HG02610 (cell line): ENCODE results near the gene TLK2.
"Not testable (repeated sequence)": the region's sequence is repeated elsewhere in the genome, so short reads cannot be mapped to it uniquely, and the experiment has no call there.

Source experiments
- ATAC-seq: cut with Tn5 transposase; IDR thresholded peaks from one replicate; pipeline ENCODE4 v1.9.1; 2021; ENCODE audit warnings: mild to moderate bottlenecking, moderate library complexity; ENCODE audit not compliant: unreplicated experiment

Gene TLK2

GRCh38 chr17:62482553-62482952 is 3.9 kb downstream of the TLK2 start:
- not testable (repeated sequence) for ATAC-seq

DNA sequence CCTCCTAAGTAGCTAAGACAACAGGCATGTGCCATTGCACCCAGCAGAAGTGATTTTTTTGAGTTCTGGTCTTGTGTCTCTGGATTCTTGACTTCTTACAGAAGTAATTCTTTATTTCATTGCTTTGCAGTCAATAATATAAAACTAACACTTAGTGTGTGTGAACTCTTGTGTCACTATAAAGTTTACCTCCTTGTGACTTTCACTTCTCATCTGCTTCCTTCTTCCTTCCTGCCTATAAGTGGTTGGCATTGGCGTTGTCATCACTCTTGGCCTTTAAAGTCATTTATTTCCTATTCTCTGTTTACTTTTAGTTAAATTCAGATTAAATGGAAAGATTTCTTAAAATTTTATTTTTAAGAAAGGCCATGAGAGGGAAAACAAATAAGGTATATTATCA is 12.4 kb downstream of the TLK2 start:
- ATAC-seq: not testable (repeated sequence)

DNA sequence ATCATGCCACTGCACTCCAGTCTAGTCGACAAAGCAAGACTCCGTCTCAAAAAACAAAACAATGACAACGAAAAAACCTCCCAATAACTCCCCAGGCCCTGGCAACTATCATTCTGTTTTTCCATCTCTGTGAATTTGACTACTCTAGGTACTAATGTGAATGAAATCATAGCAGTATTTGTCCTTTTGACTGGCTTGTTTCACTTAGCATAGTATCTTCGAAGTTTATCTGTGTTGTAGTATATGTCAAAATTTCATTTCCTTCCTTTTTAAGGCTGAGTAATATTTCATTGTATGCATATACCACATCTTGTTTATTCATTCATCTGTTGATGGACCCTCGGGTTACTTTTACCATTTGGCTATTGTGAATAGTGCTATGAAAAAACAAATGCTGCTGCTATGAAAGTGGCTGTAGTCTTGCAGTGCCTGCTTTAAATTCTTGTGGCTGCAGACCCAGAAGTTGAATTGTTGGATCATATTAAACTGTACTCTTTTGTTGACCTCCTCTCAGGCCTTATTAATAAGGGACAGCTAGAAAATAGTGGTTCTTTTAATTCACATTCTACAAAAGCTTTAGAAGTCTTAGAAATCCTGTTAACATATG is 14.5 kb downstream of the TLK2 start:
- ATAC-seq: not testable (repeated sequence)

- ATAC-seq: not testable (repeated sequence)
Observed at GRCh38 chr17:62494073-62494472, 15.4 kb downstream of the TLK2 start.

GRCh38 chr17:62496344-62496743 is 17.7 kb downstream of the TLK2 start:
- ATAC-seq: not testable (repeated sequence)

DNA sequence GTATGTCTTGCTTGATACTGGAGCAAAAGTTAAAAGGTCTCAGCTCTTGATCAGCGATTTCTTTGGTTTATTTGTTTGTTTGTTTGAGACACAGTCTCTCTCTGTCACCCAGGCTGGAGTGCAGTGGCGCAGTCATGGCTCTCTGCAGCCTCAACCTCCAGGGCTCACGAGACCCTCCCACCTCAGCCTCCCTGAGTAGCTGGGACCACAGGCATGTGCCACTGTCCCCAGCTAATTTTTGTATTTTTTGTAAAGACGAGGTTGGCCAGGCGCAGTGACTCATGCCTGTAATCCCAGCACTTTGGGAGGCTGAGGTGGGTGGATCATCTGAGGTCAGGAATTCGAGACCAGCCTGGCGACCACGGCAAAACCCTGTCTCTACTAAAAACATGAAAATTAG is 20.2 kb downstream of the TLK2 start:
- ATAC-seq: not testable (repeated sequence)

- ATAC-seq: not testable (repeated sequence)
Observed at GRCh38 chr17:62500463-62500862, 21.8 kb downstream of the TLK2 start.

GRCh38 chr17:62504857-62505256 is 26.2 kb downstream of the TLK2 start:
- not testable (repeated sequence) for ATAC-seq

DNA sequence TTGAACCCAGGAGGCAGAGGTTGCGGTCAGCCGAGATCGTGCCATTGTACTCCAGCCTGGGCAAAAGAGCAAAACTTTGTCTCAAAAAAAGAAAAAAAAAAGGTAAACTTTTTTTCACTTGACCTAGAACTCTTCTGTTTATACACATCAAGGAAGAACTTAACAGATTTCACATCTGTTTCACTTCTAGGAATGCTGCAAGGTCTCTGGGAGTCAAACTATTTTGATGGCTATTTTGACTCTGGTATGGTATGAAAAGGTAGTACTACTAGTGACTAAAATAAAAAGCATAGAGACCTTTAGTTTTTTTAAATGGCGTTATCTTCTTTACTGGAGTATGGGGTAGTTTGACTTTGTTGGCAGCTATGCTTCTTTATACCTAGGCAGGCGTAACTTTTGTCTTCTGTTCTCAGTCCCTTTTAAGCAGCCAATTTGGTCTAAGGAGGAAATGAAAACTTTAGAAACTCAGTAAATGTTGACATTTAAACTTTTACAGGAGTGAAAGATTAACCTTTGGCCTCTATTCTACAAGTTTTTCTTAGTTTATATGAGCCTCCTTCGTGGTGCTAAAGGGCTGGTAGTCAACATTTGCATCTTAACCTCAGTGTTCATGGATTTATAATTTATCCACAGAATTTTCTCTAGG is 28.7 kb downstream of the TLK2 start:
- ATAC-seq: not testable (repeated sequence)

GRCh38 chr17:62510247-62510819 is 31.7 kb downstream of the TLK2 start:
- not testable (repeated sequence) for ATAC-seq

DNA sequence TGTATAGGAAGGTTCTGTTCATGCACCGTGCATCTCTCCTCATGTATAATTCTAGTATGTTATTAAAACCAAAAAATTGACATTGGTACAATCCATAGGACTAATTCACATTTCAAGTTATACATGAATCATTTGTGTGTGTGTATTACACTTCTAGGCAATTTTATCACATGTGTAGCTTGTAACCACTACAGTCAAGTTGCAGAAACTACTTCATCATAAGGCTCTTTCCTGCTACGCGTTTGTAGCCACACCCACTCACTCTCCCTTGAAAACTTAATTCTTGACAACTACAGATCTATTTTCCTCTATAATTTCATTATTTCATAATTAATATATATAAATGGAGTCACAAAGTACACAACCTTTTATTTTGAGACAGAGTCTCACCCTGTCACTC is 32.4 kb downstream of the TLK2 start:
- ATAC-seq: not testable (repeated sequence)

- not testable (repeated sequence) for ATAC-seq
Observed at GRCh38 chr17:62516376-62516775, 37.8 kb downstream of the TLK2 start.

DNA sequence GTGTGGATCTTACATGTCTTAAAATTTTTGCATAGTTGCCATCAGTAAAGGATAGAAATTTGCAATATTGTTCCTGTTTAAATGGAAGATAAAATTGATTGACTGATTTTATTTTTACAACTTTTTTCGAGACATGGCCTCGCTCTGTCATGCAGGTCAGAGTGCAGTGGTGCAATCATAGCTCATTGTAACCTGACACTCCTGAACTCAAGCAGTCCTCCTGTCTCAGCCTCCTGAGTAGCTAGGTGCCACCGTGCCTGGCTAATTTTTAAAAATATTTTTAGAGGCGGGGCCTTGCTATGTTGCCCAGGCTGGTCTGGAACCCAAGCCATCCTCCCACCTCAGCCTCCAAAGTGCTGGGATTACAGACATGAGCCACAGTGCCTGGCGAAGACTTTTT is 42.7 kb downstream of the TLK2 start:
- ATAC-seq: not testable (repeated sequence)

DNA sequence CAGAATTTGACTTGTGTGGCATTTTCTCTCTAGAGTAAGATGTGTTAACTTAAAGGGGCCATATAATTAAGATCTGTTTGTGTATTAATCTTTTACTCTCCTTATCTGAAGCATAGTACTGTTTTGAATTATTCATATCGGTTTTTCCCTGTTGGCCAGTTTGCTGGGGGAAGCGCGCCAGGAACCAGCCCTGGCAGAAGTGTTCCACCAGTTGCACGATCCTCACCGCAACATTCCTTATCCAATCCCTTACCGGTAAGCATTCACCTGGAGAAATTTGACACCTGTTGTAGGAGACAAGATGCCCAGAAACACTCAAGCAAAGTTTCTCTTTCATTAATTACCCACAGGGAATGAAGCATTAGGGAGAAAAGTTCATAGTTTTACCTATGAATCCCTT is 45.5 kb downstream of the TLK2 start:
- not testable (repeated sequence) for ATAC-seq

DNA sequence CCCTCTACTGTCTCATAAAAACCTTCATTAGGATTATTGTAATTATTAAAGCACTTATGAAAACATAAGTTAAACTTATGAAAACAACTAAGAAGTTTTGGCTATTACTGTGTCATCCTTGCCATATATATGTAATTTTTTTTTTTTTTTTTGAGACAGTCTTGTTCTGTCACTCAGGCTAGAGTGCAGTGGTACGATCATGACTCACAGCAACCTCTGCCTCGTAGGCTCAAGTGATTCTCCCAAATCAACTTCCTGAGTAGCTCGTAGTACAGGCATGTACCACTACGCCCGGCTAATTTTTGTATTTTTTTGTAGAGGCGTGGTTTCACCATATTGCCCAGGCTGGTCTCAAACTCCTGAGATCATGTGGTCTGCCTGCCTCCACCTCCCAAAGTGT is 46.7 kb downstream of the TLK2 start:
- ATAC-seq: not testable (repeated sequence)

DNA sequence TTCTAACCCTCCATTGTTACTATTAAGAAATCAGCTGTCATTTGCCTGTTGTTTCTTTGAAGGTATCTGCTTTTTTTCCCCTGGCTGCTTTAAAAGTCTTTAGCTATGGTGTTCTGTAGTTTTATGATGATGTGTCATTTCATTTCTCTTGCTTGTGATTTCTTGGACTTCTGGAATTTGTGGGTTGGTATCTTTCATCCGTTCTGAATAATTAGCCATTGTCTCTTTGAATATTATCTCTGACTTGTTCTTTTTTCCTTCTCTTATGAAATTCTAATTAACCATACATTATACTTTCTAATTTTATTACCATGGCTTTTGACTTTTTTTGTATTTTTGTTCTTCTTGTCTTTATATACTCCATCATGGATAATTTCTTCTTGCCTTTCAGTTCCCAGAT is 52.3 kb downstream of the TLK2 start:
- not testable (repeated sequence) for ATAC-seq

DNA sequence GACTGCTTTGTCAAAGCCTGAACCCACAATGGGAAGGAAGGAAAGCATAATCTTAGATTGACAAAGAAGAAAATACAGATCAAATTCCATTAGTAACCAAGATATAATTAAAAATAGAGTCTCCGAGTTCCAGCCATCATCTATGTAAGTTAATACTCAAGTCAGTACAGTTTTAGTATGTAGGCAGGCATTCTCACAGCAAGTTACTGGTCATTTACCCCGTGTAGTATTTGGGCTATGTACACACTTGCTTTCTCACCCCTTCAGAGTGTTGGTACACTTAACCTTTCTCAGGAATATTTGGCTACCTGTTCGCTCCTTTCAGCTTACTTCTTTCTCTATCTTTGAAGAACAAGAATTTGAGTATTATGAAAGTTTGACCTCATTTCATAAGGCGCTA is 57.9 kb downstream of the TLK2 start:
- ATAC-seq: not testable (repeated sequence)

- not testable (repeated sequence) for ATAC-seq
Observed at GRCh38 chr17:62541073-62541472, 62.4 kb downstream of the TLK2 start.

- ATAC-seq: not testable (repeated sequence)
Observed at GRCh38 chr17:62543278-62543775, 64.7 kb downstream of the TLK2 start.

DNA sequence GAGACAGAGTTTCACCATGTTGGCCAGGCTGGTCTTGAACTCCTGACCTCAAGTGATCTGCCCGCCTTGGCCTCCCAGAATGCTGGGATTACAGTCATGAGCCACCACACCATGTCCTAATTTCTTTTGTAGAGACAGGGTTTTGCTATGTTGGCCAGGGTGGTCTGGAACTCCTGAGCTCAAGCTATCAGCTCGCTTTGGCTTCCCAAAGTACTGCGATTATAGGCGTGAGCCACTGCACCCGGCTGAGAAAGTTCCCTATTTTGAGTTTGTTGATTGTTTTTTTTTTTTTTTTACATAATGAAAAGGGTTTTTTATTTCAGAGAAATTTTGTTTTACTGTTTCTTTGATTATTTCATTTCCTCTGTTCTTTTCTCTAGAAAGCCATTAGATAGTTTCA is 67.4 kb downstream of the TLK2 start:
- ATAC-seq: not testable (repeated sequence)

- peak; percentile 75 for ATAC-seq
Observed at GRCh38 chr17:62552851-62553659, 74.4 kb downstream of the TLK2 start.
